Measurements from ENCODE around the gene KRTAP10-2.
"Not testable (repeated sequence)": the region's sequence is repeated elsewhere in the genome, so short reads cannot be mapped to it uniquely, and the experiment has no call there.

The KRTAP10-2 gene

GRCh38 chr21:44564099-44564498 lies 12.8 kb upstream of the KRTAP10-2 start:
- DNase-seq (no peak), ATAC-seq (ENCODE audit: insufficient read depth, low read depth) (no peak)
- H3K4me1 ChIP-seq (ENCODE audit: insufficient read depth, low read length), result no peaks in the 10 kb centered on the region
- H3K4me3 ChIP-seq (ENCODE audit: low read depth in 1 of 2, low read length in 2 of 2), result no peak overlapping the region
- H3K27me3 ChIP-seq (ENCODE audit: insufficient read depth, low read length, poor library complexity), result no peaks in the 10 kb centered on the region
- H3K4me2 ChIP-seq (ENCODE audit: insufficient read depth, low read length), result no peak overlapping the region
- H3K9me3 ChIP-seq (ENCODE audit: insufficient read depth, low read length, severe bottlenecking), result no peaks in the 10 kb centered on the region
- no peaks in the 10 kb centered on the region for H3K36me3 ChIP-seq (ENCODE audit: insufficient read depth, low read length)
- H4K20me1 ChIP-seq (ENCODE audit: insufficient read depth, low read length), result no peaks in the 10 kb centered on the region
- no peak for TF ChIP-seq CTCF (IDR thresholded peaks at IDR 0.05; ENCODE audit: borderline replicate concordance, extremely low read depth, low read length, poor library complexity, severe bottlenecking)
- TF ChIP-seq EZH2 (IDR thresholded peaks at IDR 0.05; ENCODE audit: borderline replicate concordance, low read depth, low read length, severe bottlenecking), result no peak
- no peak overlapping the region for H3K27ac ChIP-seq (ENCODE audit: low read length)
- no peaks in the 10 kb centered on the region for H3K79me2 ChIP-seq (ENCODE audit: insufficient read depth, low read length)
- H3K9ac ChIP-seq (ENCODE audit: low read depth, low read length), result no peak overlapping the region
- no peak overlapping the region for H2AFZ ChIP-seq (ENCODE audit: low read depth, low read length)

GRCh38 chr21:44558695-44559094 lies 7.4 kb upstream of the KRTAP10-2 start, which contains the start of gene KRTAP10-3:
Gene KRTAP10-3 (minus strand): TSS chr21:44558795. CDS start chr21:44558715, 80 bp downstream.
- no peaks in the 10 kb centered on the region for H3K27me3 ChIP-seq (ENCODE audit: insufficient read depth, low read length, poor library complexity)

GRCh38 chr21:44558329-44558675 lies 7.0 kb upstream of the KRTAP10-2 start:
- not testable (repeated sequence) for DNase-seq; H3K4me1 ChIP-seq (ENCODE audit: insufficient read depth, low read length); H3K79me2 ChIP-seq (ENCODE audit: insufficient read depth, low read length); H3K36me3 ChIP-seq (ENCODE audit: insufficient read depth, low read length); H3K27ac ChIP-seq (ENCODE audit: low read length); H4K20me1 ChIP-seq (ENCODE audit: insufficient read depth, low read length); ATAC-seq (ENCODE audit: insufficient read depth, low read depth); H3K4me3 ChIP-seq (ENCODE audit: low read depth in 1 of 2, low read length in 2 of 2); H3K27me3 ChIP-seq (ENCODE audit: insufficient read depth, low read length, poor library complexity); H3K9me3 ChIP-seq (ENCODE audit: insufficient read depth, low read length, severe bottlenecking); H3K4me2 ChIP-seq (ENCODE audit: insufficient read depth, low read length); H3K9ac ChIP-seq (ENCODE audit: low read depth, low read length); H2AFZ ChIP-seq (ENCODE audit: low read depth, low read length)

More at GRCh38 chr21:44558695-44559094, 7.4 kb upstream of the KRTAP10-2 start, which contains the start of gene KRTAP10-3:
- Histone ChIP-seq H3K27ac (ENCODE audit: low read length) (no peak within 1 kb of the TSS), H3K4me2 (ENCODE audit: insufficient read depth, low read length) (no peak within 1 kb of the TSS), H3K79me2 (ENCODE audit: insufficient read depth, low read length) (no peaks in the 10 kb centered on the region), H3K9me3 (ENCODE audit: insufficient read depth, low read length, severe bottlenecking) (no peaks in the 10 kb centered on the region), H3K4me3 (ENCODE audit: low read depth in 1 of 2, low read length in 2 of 2) (no peak within 1 kb of the TSS), H4K20me1 (ENCODE audit: insufficient read depth, low read length) (no peaks in the 10 kb centered on the region), H3K36me3 (ENCODE audit: insufficient read depth, low read length) (no peaks in the 10 kb centered on the region), H3K4me1 (ENCODE audit: insufficient read depth, low read length) (no peaks in the 10 kb centered on the region), H3K9ac (ENCODE audit: low read depth, low read length) (no peak within 1 kb of the TSS), H2AFZ (ENCODE audit: low read depth, low read length) (no peak within 1 kb of the TSS)
- DNase-seq (no peak), ATAC-seq (ENCODE audit: insufficient read depth, low read depth) (no peak)
- no peak for TF ChIP-seq EZH2 (IDR thresholded peaks at IDR 0.05; ENCODE audit: borderline replicate concordance, low read depth, low read length, severe bottlenecking)
- no peak for TF ChIP-seq CTCF (IDR thresholded peaks at IDR 0.05; ENCODE audit: borderline replicate concordance, extremely low read depth, low read length, poor library complexity, severe bottlenecking)

GRCh38 chr21:44557491-44558328 lies 6.4 kb upstream of the KRTAP10-2 start:
- no peaks in the 10 kb centered on the region for H3K79me2 ChIP-seq (ENCODE audit: insufficient read depth, low read length)
- H3K4me3 ChIP-seq (ENCODE audit: low read depth in 1 of 2, low read length in 2 of 2), result no peak overlapping the region
- H3K27ac ChIP-seq (ENCODE audit: low read length), result no peak overlapping the region
- no peaks in the 10 kb centered on the region for H3K4me1 ChIP-seq (ENCODE audit: insufficient read depth, low read length)
- H3K36me3 ChIP-seq (ENCODE audit: insufficient read depth, low read length), result no peaks in the 10 kb centered on the region
- no peak for ATAC-seq (ENCODE audit: insufficient read depth, low read depth)
- H2AFZ ChIP-seq (ENCODE audit: low read depth, low read length), result no peak overlapping the region
- H3K4me2 ChIP-seq (ENCODE audit: insufficient read depth, low read length), result no peak overlapping the region
- TF ChIP-seq EZH2 (IDR thresholded peaks at IDR 0.05; ENCODE audit: borderline replicate concordance, low read depth, low read length, severe bottlenecking) (no peak), CTCF (IDR thresholded peaks at IDR 0.05; ENCODE audit: borderline replicate concordance, extremely low read depth, low read length, poor library complexity, severe bottlenecking) (no peak)
- H4K20me1 ChIP-seq (ENCODE audit: insufficient read depth, low read length), result no peaks in the 10 kb centered on the region
- no peaks in the 10 kb centered on the region for H3K9me3 ChIP-seq (ENCODE audit: insufficient read depth, low read length, severe bottlenecking)
- no peaks in the 10 kb centered on the region for H3K27me3 ChIP-seq (ENCODE audit: insufficient read depth, low read length, poor library complexity)
- no peak for DNase-seq
- H3K9ac ChIP-seq (ENCODE audit: low read depth, low read length), result no peak overlapping the region
